CD1c-positive myeloid dendritic cell (primary cell): ENCODE measurements around the gene MTUS2.
A peak's percentile ranks its signal among the peaks of the same experiment; 100 is the strongest.

Experiments
- DNase-seq: peaks from one replicate; pipeline ENCODE4 v3.0.0-alpha.2; 2016; ENCODE audit errors: extremely low spot score

MTUS2 gene

DNA sequence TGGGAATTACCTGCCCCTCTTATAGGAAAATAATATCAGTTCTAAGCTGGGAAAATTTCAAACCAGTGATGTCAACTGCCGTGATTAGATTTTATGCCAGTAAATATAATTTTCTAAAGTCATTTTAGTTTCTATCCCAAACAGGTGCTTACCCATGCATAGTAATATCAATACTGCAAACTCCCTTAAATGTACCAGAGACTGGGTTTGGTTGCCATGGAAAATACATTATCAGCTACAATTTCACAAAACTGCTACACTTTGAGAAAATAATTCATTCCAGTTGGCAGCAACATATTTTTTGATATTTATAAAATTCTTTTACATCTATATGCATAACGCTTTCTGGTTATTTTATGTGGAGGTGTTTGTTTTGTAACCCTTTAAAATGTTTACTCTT lies 631.8 kb downstream of the MTUS2 start:
- DNase-seq: no peak

DNA sequence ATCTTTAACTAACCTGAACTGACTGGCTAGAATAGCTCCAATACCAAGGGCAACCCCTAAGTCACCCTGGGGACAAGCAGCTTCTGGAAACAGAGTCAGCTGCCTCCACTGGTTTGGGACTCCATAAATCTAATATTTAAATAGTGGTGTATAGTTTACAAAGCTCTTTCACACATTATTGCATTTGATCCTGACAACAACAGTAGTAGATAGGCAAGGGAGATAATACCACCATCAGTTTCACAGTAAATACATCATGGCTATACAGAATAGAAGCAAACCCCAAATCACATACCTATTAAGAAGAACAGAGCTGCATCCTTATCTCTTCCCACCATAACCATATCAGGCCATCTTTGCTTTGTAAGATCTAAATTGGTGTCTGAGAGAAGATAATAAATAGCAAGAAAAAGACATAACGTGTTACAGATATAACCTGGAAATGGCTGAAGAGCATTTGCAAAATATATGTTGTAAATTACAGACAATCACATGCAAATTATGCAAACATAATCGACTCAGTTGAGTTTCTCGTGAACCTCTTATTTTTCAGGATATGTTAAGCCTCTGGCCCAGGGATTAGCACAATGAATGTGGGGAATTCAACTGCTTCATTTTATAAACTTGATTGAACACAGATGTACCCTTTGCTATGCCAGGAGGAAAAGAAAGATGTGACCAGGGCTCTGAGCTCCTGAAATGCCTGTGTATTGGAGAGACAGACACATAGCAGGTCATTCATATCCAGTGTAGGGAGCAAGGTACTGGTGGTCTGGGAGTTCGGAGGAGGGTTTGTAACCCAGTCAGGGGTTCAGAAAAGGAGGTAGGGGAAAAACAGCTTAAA lies 632.9 kb downstream of the MTUS2 start:
- DNase-seq: no peak

GRCh38 chr13:29453617-29454011 lies 633.5 kb downstream of the MTUS2 start:
- DNase-seq: no peak

GRCh38 chr13:29454931-29455481 lies 634.9 kb downstream of the MTUS2 start:
- DNase-seq: no peak

- DNase-seq: no peak
Measured at GRCh38 chr13:29456419-29456818, 636.3 kb downstream of the MTUS2 start.

GRCh38 chr13:29457299-29457698 lies 637.2 kb downstream of the MTUS2 start:
- no peak for DNase-seq

GRCh38 chr13:29458419-29458818 lies 638.3 kb downstream of the MTUS2 start:
- DNase-seq: no peak

DNA sequence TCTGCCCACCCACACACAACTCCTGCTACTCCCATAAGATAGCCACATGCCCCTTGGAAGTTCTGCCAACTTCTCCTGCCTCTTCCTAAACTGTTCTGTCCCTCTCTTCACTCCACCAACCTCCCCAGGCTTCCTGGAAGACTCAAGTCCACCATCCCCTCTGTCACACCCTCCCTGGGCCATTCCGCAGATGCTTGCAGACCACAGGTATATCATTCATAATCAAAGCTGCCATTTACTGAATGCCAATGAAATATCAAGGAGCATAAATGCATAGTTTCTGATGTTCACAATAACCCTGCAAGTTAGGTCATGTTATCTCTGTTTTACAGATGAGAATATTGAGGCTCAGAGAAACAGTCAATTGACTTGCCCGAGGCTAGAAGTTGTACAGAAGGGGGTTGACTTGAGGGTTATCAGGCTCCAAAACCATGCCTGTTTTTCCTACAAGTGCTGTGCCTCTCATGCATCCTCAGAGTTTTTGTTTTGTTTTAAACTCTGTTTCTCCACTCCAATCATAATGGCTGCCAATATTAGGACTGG lies 639.7 kb downstream of the MTUS2 start:
- DNase-seq: no peak

DNA sequence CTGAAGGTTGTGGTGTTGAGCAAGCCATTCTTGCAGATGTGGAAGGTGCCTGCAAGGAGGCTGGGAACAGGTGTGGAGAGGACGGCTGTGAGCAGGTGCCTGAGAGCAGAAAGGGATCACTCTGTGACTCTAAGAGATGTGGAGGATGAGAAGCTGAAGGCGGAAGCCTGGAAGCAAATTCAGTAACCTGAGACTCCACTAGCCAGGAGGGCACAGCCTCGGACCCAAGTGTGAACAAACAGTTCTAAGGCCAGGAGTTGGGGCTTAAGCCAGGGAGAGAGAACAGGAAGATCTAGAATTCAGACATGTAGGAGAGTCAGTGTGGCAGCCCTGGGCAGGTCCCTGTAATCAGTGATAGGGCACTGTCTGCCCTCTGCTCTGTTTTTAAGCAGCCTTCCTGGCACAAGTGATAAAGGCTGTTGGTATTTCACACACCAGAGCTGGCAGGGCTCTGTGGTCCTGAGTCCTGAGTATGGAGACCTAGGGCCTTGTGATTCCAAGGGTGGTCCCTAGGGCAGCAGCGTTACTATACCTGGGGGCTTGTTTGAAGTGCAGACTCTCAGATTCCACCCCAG lies 644.1 kb downstream of the MTUS2 start:
- no peak for DNase-seq

- no peak for DNase-seq
Measured at GRCh38 chr13:29465741-29466293, 645.7 kb downstream of the MTUS2 start.

GRCh38 chr13:29471551-29471950 lies 651.4 kb downstream of the MTUS2 start:
- peak; percentile 52 for DNase-seq

GRCh38 chr13:29472332-29472961 lies 652.3 kb downstream of the MTUS2 start:
- DNase-seq: peak; percentile 73

GRCh38 chr13:29473166-29473565 lies 653.0 kb downstream of the MTUS2 start:
- DNase-seq: no peak

GRCh38 chr13:29474991-29475390 lies 654.9 kb downstream of the MTUS2 start:
- DNase-seq: no peak

DNA sequence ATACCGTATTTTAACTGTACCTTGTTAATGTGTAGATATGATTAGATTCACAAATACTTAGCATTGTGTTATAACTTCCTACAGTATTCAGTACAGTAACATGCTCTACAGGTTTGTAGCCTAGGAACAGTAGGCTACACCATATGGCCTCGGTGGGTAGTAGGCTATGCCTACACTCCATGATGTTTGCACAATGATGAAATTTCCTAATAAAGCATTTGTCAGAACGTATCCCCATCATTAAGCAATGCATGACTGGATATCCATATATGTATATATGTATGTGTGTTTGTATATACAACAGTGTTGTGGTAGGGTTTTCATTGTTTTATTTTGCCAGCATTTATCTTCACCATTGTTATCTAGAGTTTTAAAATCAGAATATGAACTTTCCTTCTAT lies 655.9 kb downstream of the MTUS2 start:
- no peak for DNase-seq

- no peak for DNase-seq
Measured at GRCh38 chr13:29479716-29480492, 659.8 kb downstream of the MTUS2 start.

DNA sequence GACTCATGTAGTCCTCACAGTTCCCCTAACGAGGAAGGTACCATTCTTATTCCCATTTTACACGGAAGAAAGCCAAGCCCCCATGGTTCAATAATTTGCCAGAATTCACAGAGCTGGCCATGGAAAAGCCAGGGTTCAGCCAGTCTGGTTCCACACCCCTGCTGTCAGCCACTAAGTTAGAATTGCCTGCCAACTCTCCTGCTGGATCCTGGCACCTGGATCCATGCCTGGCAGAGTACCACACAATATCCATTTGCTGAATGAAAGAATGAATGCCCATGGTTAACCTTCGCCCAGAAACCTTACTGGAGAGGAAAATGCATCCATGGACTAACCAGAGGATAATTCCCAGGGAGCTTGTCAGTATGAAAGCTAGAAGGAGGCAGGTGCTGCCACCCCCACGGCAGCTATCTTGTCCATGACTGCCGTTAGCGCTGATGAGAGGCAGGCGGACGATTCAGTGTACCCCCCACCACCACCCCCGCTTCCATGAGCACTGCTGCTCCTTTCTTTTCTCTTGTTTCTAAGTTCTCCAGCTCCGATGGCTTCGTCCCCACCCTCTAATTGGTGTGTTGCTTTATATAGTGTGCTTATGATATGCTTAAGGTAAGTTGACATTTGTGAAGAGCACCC lies 660.9 kb downstream of the MTUS2 start:
- no peak for DNase-seq

DNA sequence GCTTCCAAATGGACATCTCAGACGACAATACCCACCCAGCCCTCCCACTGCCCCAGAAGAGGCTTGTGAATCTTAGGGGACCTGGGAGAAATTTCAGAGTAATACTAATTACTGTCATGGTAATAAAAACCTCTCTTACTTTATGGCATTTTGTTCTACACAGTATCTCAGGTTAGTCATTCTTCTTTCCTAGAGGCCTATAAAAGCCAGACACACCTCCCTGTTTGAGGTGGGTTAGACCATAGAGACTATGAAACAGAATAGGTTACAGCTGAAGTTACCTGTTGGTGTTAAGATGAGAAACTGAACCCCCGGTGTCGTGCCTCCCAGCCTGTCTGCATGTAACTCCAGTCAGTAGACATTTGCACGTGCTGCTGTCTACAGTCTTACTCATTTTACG lies 661.5 kb downstream of the MTUS2 start:
- DNase-seq: no peak

DNA sequence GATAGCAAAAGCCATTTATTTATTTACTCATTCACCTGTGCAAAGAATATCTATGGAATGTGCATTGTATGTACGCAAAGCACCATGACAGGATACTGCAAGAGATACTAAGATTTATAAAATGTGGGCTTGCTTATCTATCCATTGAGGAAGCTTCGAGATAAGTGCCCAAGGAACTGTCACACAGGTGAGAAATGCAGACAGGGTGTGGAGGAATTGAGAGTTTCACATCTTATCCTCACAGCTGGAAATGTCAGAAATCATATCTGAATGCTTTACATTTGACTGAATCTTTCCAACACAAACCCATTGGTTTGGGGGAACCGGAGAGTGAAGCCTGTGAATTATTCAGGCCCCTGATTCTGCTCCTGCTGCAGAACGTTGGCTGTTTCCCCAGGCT lies 662.4 kb downstream of the MTUS2 start:
- no peak for DNase-seq

- no peak for DNase-seq
Measured at GRCh38 chr13:29483211-29483610, 663.1 kb downstream of the MTUS2 start.

- DNase-seq: no peak
Measured at GRCh38 chr13:29483623-29484022, 663.5 kb downstream of the MTUS2 start.
